ENCODE measurements around the gene PIK3R2. TPM values are rescaled to one million over a fixed set of nuclear protein-coding genes. Genes with fewer than 3 reads are reported as not detected.

PIK3R2 gene
- total RNA-seq, 4 donors from 2014 or later: 12.2 to 38.1 (median 15.7) TPM

- Histone ChIP-seq H3K27me3 (no peaks in the 10 kb centered on the region), H3K27ac (no peak overlapping the region), H3K36me3 (peaks cover 2 to 89% (median 25%) of the 10 kb centered on the region in 3 donors), H3K9me3 (no peaks in the 10 kb centered on the region), H3K4me3 (no peak overlapping the region), H3K4me1 (no peaks in the 10 kb centered on the region)
- DNase-seq (ENCODE audit: low spot score in 2 of 2): no peak
- no peak for TF ChIP-seq EP300 (IDR thresholded peaks at IDR 0.05)
- no peak for TF ChIP-seq POLR2A (IDR thresholded peaks at IDR 0.05)
- no peak for TF ChIP-seq CTCF (IDR thresholded peaks at IDR 0.05)
- WGBS, 2 donors: 91 to 96% methylated on average over 21 of the region's 21 CpGs
These were observed 22.3 kb upstream of the PIK3R2 start for GRCh38 chr19:18130523-18131242.

- no peak for DNase-seq (ENCODE audit: low spot score in 2 of 2)
- Histone ChIP-seq H3K36me3 (peaks cover 2 to 93% (median 25%) of the 10 kb centered on the region in 3 donors), H3K27me3 (no peaks in the 10 kb centered on the region), H3K9me3 (no peaks in the 10 kb centered on the region), H3K27ac (no peak overlapping the region), H3K4me3 (no peak overlapping the region), H3K4me1 (no peaks in the 10 kb centered on the region)
- WGBS, 2 donors: 85 to 89% methylated on average over 22 to 31 of the region's 31 CpGs
- TF ChIP-seq CTCF (IDR thresholded peaks at IDR 0.05) (no peak), EP300 (IDR thresholded peaks at IDR 0.05) (no peak), POLR2A (IDR thresholded peaks at IDR 0.05) (no peak)
These were observed 20.9 kb upstream of the PIK3R2 start for GRCh38 chr19:18131841-18132596.

GRCh38 chr19:18135712-18136584 is 17.0 kb upstream of the PIK3R2 start:
- H3K4me1 ChIP-seq: no peaks in the 10 kb centered on the region
- TF ChIP-seq POLR2A (IDR thresholded peaks at IDR 0.05) (no peak), EP300 (IDR thresholded peaks at IDR 0.05) (no peak)
- H3K27me3 ChIP-seq: no peaks in the 10 kb centered on the region
- peaks cover 2 to 98% (median 25%) of the 10 kb centered on the region in 3 donors for H3K36me3 ChIP-seq
- WGBS, 2 donors: 88 to 92% methylated on average over 18 of the region's 18 CpGs
- DNase-seq (ENCODE audit: low spot score in 2 of 2): no peak
- no peak overlapping the region for H3K27ac ChIP-seq
- H3K9me3 ChIP-seq: no peaks in the 10 kb centered on the region
- H3K4me3 ChIP-seq: no peak overlapping the region

- 85 to 92% methylated on average over 9 to 10 of the region's 11 CpGs for WGBS, 2 donors
- H3K4me3 ChIP-seq: no peak overlapping the region
- H3K27me3 ChIP-seq: no peaks in the 10 kb centered on the region
- no peaks in the 10 kb centered on the region for H3K9me3 ChIP-seq
- H3K36me3 ChIP-seq: peaks cover under 1 to 98% (median 23%) of the 10 kb centered on the region in 3 donors
- H3K4me1 ChIP-seq: no peaks in the 10 kb centered on the region
- DNase-seq (ENCODE audit: low spot score in 2 of 2): no peak
- H3K27ac ChIP-seq: no peak overlapping the region
- TF ChIP-seq POLR2A (IDR thresholded peaks at IDR 0.05): no peak
- TF ChIP-seq CTCF (IDR thresholded peaks at IDR 0.05): no peak
- TF ChIP-seq EP300 (IDR thresholded peaks at IDR 0.05): no peak
These were observed 15.7 kb upstream of the PIK3R2 start for GRCh38 chr19:18137242-18137641.

- Histone ChIP-seq H3K9me3 (no peaks in the 10 kb centered on the region), H3K27me3 (no peaks in the 10 kb centered on the region), H3K36me3 (peaks cover 0 to 98% (median 22%) of the 10 kb centered on the region in 3 donors), H3K27ac (no peak overlapping the region), H3K4me1 (no peaks in the 10 kb centered on the region), H3K4me3 (no peak overlapping the region)
- no peak for DNase-seq (ENCODE audit: low spot score in 2 of 2)
- TF ChIP-seq EP300 (IDR thresholded peaks at IDR 0.05): no peak
- TF ChIP-seq CTCF (IDR thresholded peaks at IDR 0.05): no peak
- no peak for TF ChIP-seq POLR2A (IDR thresholded peaks at IDR 0.05)
- 92 to 94% methylated on average over 9 of the region's 9 CpGs for WGBS, 2 donors
These were observed 15.2 kb upstream of the PIK3R2 start for GRCh38 chr19:18137657-18138339.
